ENCODE data around the gene PBXIP1. TPM values are rescaled to one million over a fixed set of nuclear protein-coding genes. Genes with fewer than 3 reads are reported as not detected.

Gene PBXIP1
- total and polyA plus RNA-seq, 2 of the 13 experiments (the other 11 are each of a cell fraction or from before 2014, with no cell fraction given) = 16.3 to 31.9 TPM

- TF ChIP-seq ATF7-NPFF (CRISPR knock-in tag; IDR thresholded peaks at IDR 0.05; ENCODE audit: low read depth) (0 out of 2 replicates have a peak, but pooled peaks have one; percentile 46), MEIS2 (CRISPR knock-in tag; IDR thresholded peaks at IDR 0.05) (no peak), ZBTB33 (CRISPR knock-in tag; IDR thresholded peaks at IDR 0.05) (peak; percentile 49), ZNF781 (CRISPR knock-in tag; IDR thresholded peaks at IDR 0.05; ENCODE audit: borderline replicate concordance, not compliant biosample characterization) (no peak), ZNF710 (CRISPR knock-in tag; IDR thresholded peaks at IDR 0.05; ENCODE audit: borderline replicate concordance) (peak; percentile 45; the same call in 1 of the 2 replicates), PLSCR1 (CRISPR knock-in tag; IDR thresholded peaks at IDR 0.05; ENCODE audit: borderline replicate concordance) (no peak), TARDBP (CRISPR knock-in tag; IDR thresholded peaks at IDR 0.05) (no peak; the same call in 1 of the 2 replicates), CREBL2 (CRISPR knock-in tag; IDR thresholded peaks at IDR 0.05; ENCODE audit: borderline replicate concordance) (no peak), KMT2A (CRISPR knock-in tag; IDR thresholded peaks at IDR 0.05) (0 out of 2 replicates have a peak, but pooled peaks have one; percentile 23), IRF2 (CRISPR knock-in tag; IDR thresholded peaks at IDR 0.05) (no peak), SP4 (CRISPR knock-in tag; IDR thresholded peaks at IDR 0.05) (no peak), ARHGAP35 (CRISPR knock-in tag; IDR thresholded peaks at IDR 0.05; ENCODE audit: borderline replicate concordance) (no peak), ZNF503 (CRISPR knock-in tag; IDR thresholded peaks at IDR 0.05) (no peak), ZNF292 (CRISPR knock-in tag; IDR thresholded peaks at IDR 0.05; ENCODE audit: borderline replicate concordance, low read depth) (no peak), PPARG (CRISPR knock-in tag; conservative IDR thresholded peaks at IDR 0.05) (0 out of 2 replicates have a peak, but pooled peaks have one; percentile 24), ZNF468 (CRISPR knock-in tag; IDR thresholded peaks at IDR 0.05) (no peak), ONECUT2 (CRISPR knock-in tag; IDR thresholded peaks at IDR 0.05) (no peak), DNMT3B (CRISPR knock-in tag; conservative IDR thresholded peaks at IDR 0.05) (no peak), GZF1 (CRISPR knock-in tag; IDR thresholded peaks at IDR 0.05) (no peak), ZMAT3 (CRISPR knock-in tag; conservative IDR thresholded peaks at IDR 0.05) (peak; percentile 59; the same call in 1 of the 2 replicates)
Measured at GRCh38 chr1:154999571-155000410, 43.9 kb upstream of the PBXIP1 start (continued).
